ENCODE data around the gene PLXNA4.

PLXNA4 gene

DNA sequence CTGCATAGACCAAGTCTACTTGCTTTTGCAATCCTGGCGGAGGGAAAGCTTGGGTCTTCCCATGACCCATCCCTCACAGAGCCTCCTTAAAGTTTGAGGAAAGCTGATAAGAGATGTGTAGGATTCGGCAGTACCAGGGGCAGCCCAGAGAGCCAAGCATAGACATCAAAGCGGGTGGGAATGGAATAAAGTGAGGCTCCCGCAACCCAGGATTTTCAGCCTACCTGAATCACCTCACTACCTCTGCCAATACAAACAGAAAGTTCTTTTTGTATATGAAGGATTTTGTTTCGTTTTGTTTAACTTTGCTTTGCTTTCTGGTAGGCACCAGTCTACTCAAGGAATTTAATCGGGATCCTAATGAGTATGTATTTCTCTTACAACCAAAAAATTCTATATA, 451.7 kb downstream of the PLXNA4 start:
- DNase-seq = no peak

GRCh38 chr7:132123773-132124172, 452.5 kb downstream of the PLXNA4 start:
- DNase-seq = no peak

DNA sequence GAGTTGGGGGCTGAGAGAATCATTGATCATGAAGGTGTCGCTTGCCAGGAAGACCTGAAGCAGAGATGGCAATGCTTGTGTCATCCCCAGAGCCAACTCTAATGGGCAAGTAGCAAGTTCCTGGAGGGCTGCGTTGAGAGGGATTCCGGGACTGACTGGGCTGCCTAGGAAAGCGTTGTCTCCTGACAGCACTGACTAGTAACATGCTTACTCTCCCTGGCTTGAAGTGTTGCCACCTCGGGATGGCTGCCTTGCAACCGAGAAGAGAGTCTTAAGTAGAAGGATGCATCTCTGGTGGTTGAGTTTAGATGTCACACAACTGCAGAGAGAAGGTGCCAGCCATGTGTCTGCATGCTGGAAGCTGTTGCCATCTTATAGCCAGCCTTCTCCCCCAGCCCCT, 453.4 kb downstream of the PLXNA4 start:
- DNase-seq = no peak

DNA sequence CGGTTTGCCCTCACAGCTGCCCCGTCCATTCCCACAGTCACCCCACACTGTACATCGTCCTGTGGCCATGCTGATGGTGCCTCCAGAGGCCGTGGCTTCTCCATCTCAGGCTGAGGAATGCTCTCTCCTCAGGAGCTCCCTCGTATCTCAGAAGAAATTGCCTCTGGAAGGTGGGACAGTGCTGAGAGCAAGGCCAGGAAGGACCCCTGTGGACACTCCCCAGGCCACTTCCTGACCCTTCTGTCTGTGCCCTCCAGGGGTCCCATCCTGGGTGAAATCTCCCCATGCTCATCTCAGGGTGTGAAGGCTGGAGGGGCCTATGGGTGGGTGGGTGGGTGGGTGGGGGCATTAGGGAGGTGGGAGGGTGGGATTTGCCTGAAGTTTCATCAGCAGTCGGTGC, 454.3 kb downstream of the PLXNA4 start:
- DNase-seq = no peak

DNA sequence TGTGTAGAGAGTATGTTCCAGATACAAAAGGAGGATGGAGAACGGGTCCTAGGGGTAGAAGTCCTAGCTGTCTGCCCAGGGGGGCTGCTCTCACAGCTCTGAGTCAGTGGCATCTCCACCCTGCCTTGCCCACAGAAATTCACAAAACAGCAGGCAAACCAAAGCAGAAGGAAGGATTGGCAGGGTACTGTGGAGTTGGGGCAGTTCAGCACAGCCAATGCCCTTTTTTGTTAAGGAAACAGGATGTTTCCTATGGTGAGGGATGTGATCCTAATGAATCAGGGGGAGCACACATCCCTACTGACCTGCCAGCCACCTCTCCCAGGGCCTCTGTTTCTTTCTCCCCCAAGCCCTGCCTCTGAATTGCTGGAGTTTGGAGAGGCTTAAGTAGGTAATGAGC, 457.6 kb downstream of the PLXNA4 start:
- no peak for DNase-seq

GRCh38 chr7:132117636-132118035, 458.6 kb downstream of the PLXNA4 start:
- DNase-seq = no peak

DNA sequence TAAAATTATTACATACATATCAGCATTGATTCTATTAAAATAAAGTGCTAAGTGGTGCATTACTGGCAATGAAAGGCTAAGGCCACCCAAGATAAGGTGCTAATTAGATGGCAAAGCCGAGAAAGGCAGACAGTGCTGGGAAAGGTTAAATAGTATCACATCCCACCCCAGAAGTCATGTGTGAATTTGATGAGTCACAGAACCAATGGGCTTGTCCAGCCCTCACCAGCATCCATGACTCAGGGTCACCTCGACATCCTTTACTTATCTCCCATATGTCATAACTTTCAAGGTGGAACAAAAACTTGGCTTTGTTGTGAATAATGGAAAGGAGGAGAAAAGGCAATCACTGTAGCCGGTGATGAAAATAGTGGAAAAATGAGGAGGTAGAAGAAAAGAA, 459.1 kb downstream of the PLXNA4 start:
- DNase-seq = no peak

GRCh38 chr7:132116369-132116768, 459.9 kb downstream of the PLXNA4 start:
- no peak for DNase-seq

DNA sequence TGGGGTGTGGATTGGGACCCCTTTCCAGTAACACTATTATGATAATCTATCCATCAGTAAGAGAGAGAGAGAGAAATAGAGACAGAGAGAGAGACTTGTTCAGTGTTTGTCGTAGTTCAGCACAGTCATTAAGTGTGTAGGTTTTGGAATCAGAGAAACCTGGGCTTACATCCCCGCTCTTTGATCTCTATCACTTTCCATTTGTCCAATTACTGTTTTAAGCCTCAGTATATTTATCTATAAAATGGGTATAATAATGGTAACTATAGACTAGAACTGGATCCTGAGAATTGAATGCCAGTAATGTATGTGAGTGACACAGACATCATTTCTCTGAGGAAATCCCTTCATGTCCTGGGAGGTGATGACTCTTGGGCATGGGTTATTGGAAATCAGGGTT, 460.5 kb downstream of the PLXNA4 start:
- no peak for DNase-seq

GRCh38 chr7:132115028-132115427, 461.2 kb downstream of the PLXNA4 start:
- no peak for DNase-seq

DNA sequence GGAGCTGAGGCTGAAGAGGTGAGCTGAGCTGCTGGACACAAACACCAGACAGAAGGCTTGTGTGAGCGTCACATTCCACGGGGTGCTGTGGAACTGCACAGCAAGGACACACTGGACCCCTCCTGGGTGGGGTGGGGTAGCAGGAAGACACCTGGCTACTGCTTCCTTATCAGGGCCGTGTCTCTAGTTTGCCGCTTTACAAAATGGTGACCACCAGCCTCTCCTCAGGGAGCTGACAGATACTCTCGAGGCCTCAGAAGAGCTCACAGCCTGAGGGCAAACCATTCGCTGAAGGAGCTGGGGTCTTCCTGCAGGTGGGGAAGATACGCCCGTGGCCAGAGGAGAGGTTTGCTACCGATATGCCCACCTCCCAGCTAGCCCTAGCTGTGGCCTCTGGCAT, 461.9 kb downstream of the PLXNA4 start:
- DNase-seq = no peak

DNA sequence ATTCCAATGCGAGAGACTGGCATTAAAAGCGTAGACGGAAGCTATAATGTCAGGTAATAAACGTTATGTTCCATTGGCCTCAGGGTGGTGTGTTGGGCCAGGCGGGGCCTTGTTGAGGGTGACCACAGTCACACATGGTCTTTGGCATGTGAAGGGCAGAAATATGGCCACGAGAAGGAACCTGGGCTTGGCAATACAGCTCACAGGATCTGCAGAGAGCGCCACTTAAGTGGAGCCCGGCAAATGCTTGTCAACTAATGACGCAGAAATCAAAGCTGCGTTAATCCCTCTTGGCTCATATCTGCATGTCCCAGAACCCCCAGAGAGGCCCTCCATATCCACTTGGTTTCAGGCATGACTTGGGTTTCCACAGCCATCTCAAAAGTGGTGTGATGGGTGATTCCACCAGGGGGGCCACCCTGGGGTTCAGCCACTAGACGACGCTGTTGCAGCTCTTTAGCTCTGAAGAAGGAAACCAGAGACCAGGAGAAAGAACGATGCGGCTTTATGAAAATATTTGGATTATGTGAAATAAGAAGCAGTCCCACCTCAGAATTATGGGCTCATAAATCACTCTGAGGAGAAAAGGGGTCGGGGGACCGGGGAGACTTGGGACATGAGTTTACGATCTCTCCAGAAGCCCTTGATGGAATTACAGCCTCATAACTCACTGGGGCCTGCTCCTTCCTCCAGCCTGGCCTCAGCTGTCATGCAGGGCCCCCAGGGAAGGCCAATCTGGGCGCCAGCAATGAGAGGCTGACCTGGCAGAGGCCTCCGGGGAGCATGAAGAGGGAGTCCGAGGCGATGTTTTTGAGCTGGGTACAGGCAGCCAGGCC, 462.5 kb downstream of the PLXNA4 start:
- no peak for DNase-seq

DNA sequence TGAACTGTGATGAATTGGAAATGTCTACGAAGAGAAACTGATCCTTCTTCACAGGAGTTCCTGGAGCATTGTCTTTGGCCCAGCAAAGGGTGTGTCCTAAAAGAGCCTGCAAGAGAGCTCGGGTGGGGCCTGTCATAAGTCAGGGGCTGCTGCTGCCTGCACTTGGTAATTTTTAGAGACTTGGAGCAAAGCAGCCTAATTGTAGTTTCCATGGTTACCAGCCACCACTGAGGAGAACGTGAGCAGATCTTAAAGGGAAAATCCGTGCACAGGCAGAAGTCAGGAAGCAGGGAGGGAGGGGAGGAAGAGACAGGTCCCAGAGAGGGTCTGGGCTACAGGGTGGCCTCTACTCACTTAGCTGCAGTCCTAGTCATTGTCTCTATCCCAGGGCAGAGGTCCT, 463.6 kb downstream of the PLXNA4 start:
- DNase-seq = no peak

DNA sequence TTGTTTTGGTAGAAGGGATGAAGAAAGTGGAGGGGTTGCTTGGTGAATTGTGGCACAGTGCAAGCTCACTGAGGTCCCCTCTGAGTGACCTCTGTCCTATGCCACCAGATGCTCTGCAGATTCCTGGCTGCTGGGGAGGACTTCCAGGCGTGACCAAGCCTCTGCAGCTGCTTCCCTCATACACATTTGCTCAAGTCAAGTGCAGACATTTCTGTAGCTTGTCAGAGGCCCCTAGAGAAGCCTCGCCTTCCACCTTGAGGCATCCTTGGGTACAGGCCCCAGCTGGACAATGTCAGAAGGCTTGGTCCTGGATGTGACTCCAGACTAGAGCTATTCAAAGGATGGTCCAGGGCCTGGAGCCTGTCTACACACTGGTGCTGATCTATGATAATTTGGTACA, 464.2 kb downstream of the PLXNA4 start:
- no peak for DNase-seq

GRCh38 chr7:132110692-132111091, 465.6 kb downstream of the PLXNA4 start:
- no peak for DNase-seq

- DNase-seq = no peak
Observed at GRCh38 chr7:132109769-132110168, 466.5 kb downstream of the PLXNA4 start.

DNA sequence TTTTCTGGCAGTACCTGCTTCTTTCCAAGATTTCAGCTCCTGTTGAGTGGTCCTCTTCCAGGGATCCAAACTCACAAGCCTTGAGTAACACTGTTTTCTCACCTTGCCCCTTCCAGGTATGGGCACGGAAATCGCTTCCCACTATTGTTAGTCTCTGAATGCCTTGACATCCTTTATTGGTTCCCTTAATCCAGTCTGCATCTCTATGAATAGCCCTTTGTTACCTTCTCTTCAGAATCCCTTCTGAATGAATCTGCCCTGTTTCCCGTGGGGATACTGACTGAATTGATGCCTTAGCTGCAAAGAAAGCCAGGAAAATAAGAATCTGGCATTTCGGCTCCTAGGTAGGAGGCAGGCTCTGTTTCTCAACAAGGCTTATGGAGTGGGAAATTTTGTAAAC, 467.7 kb downstream of the PLXNA4 start:
- no peak for DNase-seq

- no peak for DNase-seq
Observed at GRCh38 chr7:132106491-132106890, 469.8 kb downstream of the PLXNA4 start.

DNA sequence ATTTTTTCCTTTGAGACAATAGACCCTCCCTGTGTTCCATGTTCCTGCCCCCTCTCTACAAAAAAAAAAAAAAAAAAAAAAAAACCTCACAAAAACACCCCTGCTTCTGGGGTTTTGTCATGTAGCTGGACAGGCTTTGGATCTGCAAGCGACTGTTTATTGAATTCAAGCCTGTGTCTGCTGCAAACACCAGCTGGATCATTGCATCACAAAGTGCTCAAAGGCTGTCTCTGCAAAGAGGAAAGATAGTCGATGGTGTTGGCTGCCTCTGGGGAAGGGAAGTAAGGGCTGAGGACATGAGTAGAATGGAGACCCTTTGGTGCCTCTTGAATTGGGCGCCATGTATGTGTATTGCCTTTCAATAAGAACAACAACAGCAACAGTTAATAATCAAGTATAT, 471.2 kb downstream of the PLXNA4 start:
- no peak for DNase-seq

DNA sequence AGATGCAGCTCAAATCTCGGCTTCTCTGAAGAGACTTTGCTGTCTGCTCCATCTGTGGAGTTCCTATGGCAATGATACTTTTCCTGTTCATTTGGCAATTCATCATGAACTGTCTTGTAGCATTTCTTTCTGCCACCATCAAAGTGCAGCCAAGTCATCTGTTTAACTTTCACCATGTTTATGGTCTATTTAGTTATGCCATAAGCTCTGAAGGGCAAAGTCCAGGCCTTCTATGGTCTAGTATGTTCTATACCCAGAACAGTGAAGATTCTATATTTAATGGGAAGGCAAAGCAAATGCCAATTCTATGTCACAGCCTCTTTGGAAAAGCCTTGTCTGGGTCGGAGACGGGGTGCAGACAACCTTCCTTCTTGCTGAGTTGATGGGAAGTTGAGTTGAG, 472.6 kb downstream of the PLXNA4 start:
- no peak for DNase-seq

DNA sequence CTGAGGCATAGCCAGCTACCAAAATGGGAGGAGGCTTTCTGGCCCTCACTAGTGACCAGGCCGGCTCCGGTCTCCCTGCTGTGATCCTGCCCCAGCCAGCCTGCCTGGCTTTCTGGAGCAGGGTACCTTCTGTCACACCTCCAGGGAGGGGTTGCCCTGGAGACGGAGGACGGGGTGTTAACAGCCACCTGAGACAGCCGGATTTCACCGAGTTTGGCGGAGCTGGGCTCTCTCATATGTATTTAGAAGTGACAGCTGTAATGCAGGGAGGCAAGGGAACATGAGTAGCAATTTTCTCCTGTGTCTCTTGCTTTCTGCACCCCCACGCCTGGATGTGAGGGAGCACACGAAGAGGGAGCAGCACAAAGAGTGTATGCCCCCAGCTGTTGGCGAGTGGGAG, 473.3 kb downstream of the PLXNA4 start:
- no peak for DNase-seq

GRCh38 chr7:132102391-132102790, 473.9 kb downstream of the PLXNA4 start:
- no peak for DNase-seq

DNA sequence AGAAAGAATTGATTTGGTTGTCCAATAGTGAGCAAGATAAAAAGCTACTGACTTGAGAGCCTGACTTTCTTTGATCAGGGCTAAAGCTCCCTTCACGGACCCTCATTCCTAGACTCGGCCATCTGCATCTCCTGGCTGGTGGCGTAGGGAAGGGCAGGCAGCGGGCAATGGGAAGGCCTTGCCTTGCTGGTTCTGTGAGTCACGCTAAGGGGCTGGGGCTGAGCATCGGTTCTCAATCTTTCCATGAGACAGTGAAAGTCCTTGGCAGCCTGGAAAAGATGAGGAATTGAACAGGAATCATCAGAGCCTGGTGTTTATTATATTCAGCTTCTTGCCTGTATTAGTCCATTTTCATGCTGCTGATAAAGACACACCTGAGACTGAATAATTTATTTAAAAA, 475.3 kb downstream of the PLXNA4 start:
- DNase-seq = no peak

GRCh38 chr7:132100483-132100882, 475.8 kb downstream of the PLXNA4 start:
- DNase-seq = no peak

DNA sequence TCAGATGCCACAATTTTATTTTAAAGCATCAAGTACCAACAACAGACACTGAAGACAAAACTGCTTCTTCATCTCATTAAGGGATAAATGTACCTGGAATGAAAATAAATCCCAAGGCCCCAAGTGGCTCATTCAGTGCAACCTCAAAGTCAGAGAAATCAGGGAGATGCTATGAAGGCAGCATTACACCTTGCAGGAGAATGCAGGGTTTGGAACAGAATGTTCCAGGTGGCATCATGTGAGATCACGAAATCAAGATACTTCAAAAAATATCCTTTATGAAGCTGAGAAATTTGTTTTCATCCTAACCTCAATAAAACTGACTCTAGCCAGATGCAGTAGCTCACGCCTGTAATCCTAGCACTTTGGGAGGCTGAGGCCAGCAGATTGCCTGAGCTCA, 477.1 kb downstream of the PLXNA4 start:
- DNase-seq = no peak
